Measurements from ENCODE around the gene HAS3. TPM values are rescaled to one million over a fixed set of nuclear protein-coding genes. Genes with fewer than 3 reads are reported as not detected.

HAS3 gene
- total and polyA plus RNA-seq, 2 donors: 0.09 to 0.89 TPM

DNA sequence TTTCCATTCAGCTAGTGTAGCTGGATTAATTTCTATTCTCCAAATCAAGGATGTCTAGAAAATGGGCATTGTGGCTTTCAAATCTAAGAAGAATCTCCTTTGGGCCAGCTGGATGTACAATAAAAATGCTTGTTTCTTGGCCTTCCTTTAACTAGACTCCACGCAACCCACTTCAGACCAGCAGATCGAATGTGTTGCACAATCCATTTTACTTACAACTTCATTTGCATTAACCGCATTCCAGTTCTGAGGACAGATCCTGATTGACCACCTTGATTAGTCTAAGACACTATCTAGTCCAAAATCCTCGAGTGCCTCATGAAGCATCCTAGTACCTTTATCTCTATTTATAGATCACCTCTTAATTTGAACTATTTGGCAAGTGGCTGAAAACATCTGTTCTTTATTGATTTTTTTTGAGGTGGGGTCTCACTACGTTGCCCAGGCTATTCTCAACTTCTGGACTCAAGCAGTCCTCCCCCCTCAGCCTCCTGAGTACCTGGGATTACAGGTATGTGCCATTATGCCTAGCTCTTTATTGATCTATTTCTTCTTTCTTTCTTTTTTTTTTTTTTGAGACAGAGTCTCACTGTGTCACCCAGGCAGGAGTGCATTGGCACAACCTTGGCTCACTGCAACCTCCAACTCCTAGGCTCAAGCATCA is 20.3 kb upstream of the HAS3 start:
- H3K36me3 ChIP-seq (ENCODE audit: control insufficient read depth in 2 of 2, insufficient read depth in 2 of 2, low read length in 1 of 2): no peaks in the 10 kb centered on the region
- DNase-seq (ENCODE audit: low read depth in 6 of 9, low spot score in 9 of 9): no peak
- no peaks in the 10 kb centered on the region for H3K9me3 ChIP-seq (ENCODE audit: control insufficient read depth in 2 of 2, insufficient read depth in 1 of 2, low read length in 1 of 2)
- 98% methylated on average over 5 of the region's 5 CpGs for WGBS
- H3K4me1 ChIP-seq (ENCODE audit: control insufficient read depth in 2 of 2, insufficient read depth in 2 of 2, low read length in 2 of 2): peaks cover 0 to 11% of the 10 kb centered on the region in 2 donors
- no peak overlapping the region for H3K4me3 ChIP-seq (ENCODE audit: low read length in 2 of 2)
- no peaks in the 10 kb centered on the region for H3K27me3 ChIP-seq (ENCODE audit: control insufficient read depth in 2 of 2, insufficient read depth in 1 of 2, low read length in 1 of 2)
- H3K27ac ChIP-seq (ENCODE audit: low read depth in 1 of 2, low read length in 1 of 2): no peak overlapping the region

DNA sequence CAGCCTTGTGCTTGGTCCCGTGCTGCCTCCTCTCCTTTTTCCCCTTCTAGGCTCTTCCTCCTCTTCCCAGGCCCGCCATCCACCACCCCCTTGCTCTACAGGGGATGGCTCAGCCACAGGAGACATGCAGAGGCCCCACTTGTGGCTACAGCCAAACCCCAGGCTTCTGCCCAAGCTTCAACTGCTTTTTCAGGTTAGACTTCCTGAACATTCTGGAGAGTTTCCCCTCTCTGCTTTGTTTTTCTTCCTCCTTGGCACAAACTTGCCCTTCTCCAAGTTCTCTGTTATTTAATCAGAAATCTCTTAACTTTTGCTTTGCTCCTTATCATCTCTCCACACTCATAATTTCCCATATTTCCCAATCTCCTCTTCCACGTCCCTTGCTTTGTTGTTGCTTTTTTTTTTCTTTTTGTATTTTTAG is 18.3 kb upstream of the HAS3 start:
- DNase-seq (ENCODE audit: low read depth in 6 of 9, low spot score in 9 of 9): no peak
- no peak overlapping the region for H3K4me3 ChIP-seq (ENCODE audit: low read length in 2 of 2)
- H3K9me3 ChIP-seq (ENCODE audit: control insufficient read depth in 2 of 2, insufficient read depth in 1 of 2, low read length in 1 of 2): no peaks in the 10 kb centered on the region
- no peak overlapping the region for H3K27ac ChIP-seq (ENCODE audit: low read depth in 1 of 2, low read length in 1 of 2)
- H3K36me3 ChIP-seq (ENCODE audit: control insufficient read depth in 2 of 2, insufficient read depth in 2 of 2, low read length in 1 of 2): no peaks in the 10 kb centered on the region
- H3K27me3 ChIP-seq (ENCODE audit: control insufficient read depth in 2 of 2, insufficient read depth in 1 of 2, low read length in 1 of 2): no peaks in the 10 kb centered on the region
- 38% methylated on average over 3 of the region's 3 CpGs for WGBS
- peaks cover 0 to 11% of the 10 kb centered on the region in 2 donors for H3K4me1 ChIP-seq (ENCODE audit: control insufficient read depth in 2 of 2, insufficient read depth in 2 of 2, low read length in 2 of 2)

DNA sequence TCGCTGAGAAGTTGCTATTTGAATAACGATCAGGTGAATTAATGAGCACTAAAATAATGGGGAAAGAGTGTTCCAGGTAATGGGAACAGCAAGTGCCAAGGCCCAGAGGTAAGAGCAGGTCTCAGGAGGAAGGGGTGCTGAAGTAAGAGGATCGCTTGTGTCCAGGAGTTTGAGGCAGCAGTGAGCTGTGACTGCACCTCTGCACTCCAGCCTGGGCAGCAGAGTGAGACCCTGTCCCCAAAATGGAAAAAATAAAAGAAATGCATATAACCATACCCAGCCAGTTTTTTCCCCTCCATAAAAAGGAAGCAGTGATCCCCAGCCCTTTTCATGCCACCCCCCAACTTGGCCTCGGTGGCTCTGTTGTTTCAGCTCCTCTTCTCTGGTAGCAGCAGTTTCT is 16.8 kb upstream of the HAS3 start:
- no peak for DNase-seq (ENCODE audit: low read depth in 6 of 9, low spot score in 9 of 9)
- H3K36me3 ChIP-seq (ENCODE audit: control insufficient read depth in 2 of 2, insufficient read depth in 2 of 2, low read length in 1 of 2): no peaks in the 10 kb centered on the region
- no peaks in the 10 kb centered on the region for H3K9me3 ChIP-seq (ENCODE audit: control insufficient read depth in 2 of 2, insufficient read depth in 1 of 2, low read length in 1 of 2)
- H3K4me1 ChIP-seq (ENCODE audit: control insufficient read depth in 2 of 2, insufficient read depth in 2 of 2, low read length in 2 of 2): peaks cover 0 to 11% of the 10 kb centered on the region in 2 donors
- H3K4me3 ChIP-seq (ENCODE audit: low read length in 2 of 2): no peak overlapping the region
- no peaks in the 10 kb centered on the region for H3K27me3 ChIP-seq (ENCODE audit: control insufficient read depth in 2 of 2, insufficient read depth in 1 of 2, low read length in 1 of 2)
- 91% methylated on average over 4 of the region's 4 CpGs for WGBS
- H3K27ac ChIP-seq (ENCODE audit: low read depth in 1 of 2, low read length in 1 of 2): no peak overlapping the region

DNA sequence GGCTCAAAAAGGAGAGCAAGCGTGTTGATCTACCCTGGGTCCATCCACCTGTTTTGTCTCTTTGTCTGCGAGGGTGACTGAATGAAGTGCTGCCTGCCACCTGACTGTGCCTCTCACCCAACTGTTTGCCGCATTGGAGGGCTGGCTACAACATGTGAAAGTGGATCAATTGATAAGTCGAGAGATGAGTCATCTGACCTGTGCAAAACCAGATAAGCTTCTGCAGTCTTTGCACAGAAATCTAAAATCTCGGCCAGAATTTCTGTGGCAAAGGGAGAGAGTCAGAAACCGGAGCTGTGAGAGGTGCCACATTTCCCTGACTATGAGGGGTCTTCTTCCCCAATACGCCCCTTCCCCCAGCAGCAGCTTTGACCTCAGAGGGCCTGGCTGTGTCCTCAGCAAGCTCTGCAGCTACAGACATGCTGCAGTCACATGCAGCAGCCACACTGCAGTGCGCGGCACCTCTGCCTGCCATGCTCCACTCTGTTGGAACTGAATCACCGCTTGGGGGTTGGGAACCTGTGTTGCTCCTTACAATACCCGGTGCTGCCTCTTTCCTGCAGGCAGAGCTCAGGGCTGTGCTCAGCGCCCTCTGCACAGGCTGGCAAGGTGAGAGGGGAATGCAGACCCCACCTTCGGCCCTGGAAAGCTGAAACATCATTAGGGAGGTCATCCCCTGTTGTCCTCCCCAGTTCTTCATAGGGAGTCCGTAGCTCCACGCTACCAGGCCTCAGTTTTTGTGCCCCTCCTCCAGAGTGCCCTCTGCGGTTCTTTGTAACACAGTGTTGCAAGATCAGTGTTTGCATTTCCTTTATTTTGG is 16.2 kb upstream of the HAS3 start:
- DNase-seq (ENCODE audit: low read depth in 6 of 9, low spot score in 9 of 9): no peak
- no peaks in the 10 kb centered on the region for H3K36me3 ChIP-seq (ENCODE audit: control insufficient read depth in 2 of 2, insufficient read depth in 2 of 2, low read length in 1 of 2)
- peaks cover 0 to 11% of the 10 kb centered on the region in 2 donors for H3K4me1 ChIP-seq (ENCODE audit: control insufficient read depth in 2 of 2, insufficient read depth in 2 of 2, low read length in 2 of 2)
- H3K27me3 ChIP-seq (ENCODE audit: control insufficient read depth in 2 of 2, insufficient read depth in 1 of 2, low read length in 1 of 2): no peaks in the 10 kb centered on the region
- H3K27ac ChIP-seq (ENCODE audit: low read depth in 1 of 2, low read length in 1 of 2): no peak overlapping the region
- H3K9me3 ChIP-seq (ENCODE audit: control insufficient read depth in 2 of 2, insufficient read depth in 1 of 2, low read length in 1 of 2): no peaks in the 10 kb centered on the region
- WGBS: 87% methylated on average over 16 of the region's 16 CpGs
- no peak overlapping the region for H3K4me3 ChIP-seq (ENCODE audit: low read length in 2 of 2)

- WGBS: 93% methylated on average over 3 of the region's 3 CpGs
- H3K27ac ChIP-seq (ENCODE audit: low read depth in 1 of 2, low read length in 1 of 2): no peak overlapping the region
Measured at GRCh38 chr16:69093974-69094373, 11.5 kb upstream of the HAS3 start.

GRCh38 chr16:69094501-69094900 is 11.0 kb upstream of the HAS3 start:
- peaks cover 0 to 3% of the 10 kb centered on the region in 2 donors for H3K4me1 ChIP-seq (ENCODE audit: control insufficient read depth in 2 of 2, insufficient read depth in 2 of 2, low read length in 2 of 2)
- no peaks in the 10 kb centered on the region for H3K9me3 ChIP-seq (ENCODE audit: control insufficient read depth in 2 of 2, insufficient read depth in 1 of 2, low read length in 1 of 2)
- 89% methylated on average over 5 of the region's 5 CpGs for WGBS
- no peak overlapping the region for H3K4me3 ChIP-seq (ENCODE audit: low read length in 2 of 2)
- no peaks in the 10 kb centered on the region for H3K36me3 ChIP-seq (ENCODE audit: control insufficient read depth in 2 of 2, insufficient read depth in 2 of 2, low read length in 1 of 2)
- DNase-seq (ENCODE audit: low read depth in 6 of 9, low spot score in 9 of 9): no peak
- no peak overlapping the region for H3K27ac ChIP-seq (ENCODE audit: low read depth in 1 of 2, low read length in 1 of 2)
- no peaks in the 10 kb centered on the region for H3K27me3 ChIP-seq (ENCODE audit: control insufficient read depth in 2 of 2, insufficient read depth in 1 of 2, low read length in 1 of 2)

More at GRCh38 chr16:69093974-69094373, 11.5 kb upstream of the HAS3 start:
- Histone ChIP-seq H3K4me1 (ENCODE audit: control insufficient read depth in 2 of 2, insufficient read depth in 2 of 2, low read length in 2 of 2) (peaks cover 0 to 6% of the 10 kb centered on the region in 2 donors), H3K27me3 (ENCODE audit: control insufficient read depth in 2 of 2, insufficient read depth in 1 of 2, low read length in 1 of 2) (no peaks in the 10 kb centered on the region), H3K4me3 (ENCODE audit: low read length in 2 of 2) (no peak overlapping the region), H3K36me3 (ENCODE audit: control insufficient read depth in 2 of 2, insufficient read depth in 2 of 2, low read length in 1 of 2) (no peaks in the 10 kb centered on the region), H3K9me3 (ENCODE audit: control insufficient read depth in 2 of 2, insufficient read depth in 1 of 2, low read length in 1 of 2) (no peaks in the 10 kb centered on the region)
- DNase-seq (ENCODE audit: low read depth in 6 of 9, low spot score in 9 of 9): no peak

DNA sequence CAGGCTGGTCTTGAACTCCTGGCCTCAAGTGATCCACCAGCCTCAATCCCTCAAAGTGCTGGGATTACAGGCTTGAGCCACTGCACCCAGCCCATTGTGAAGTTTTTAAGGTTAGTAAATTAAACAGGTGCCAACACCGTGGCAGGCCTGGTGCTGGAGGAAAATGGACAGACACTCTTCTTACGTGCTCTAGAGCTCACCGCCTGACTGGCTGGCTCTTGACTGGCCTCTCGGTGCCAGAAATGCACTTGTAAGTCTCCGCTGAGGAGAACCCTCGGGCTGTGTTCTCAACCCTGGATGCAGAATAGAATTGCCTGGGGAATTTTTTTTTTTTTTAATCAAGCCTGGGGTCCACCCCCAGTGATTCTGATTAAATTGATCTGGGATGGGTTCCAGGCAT is 10.3 kb upstream of the HAS3 start:
- Histone ChIP-seq H3K4me1 (ENCODE audit: control insufficient read depth in 2 of 2, insufficient read depth in 2 of 2, low read length in 2 of 2) (no peaks in the 10 kb centered on the region), H3K27me3 (ENCODE audit: control insufficient read depth in 2 of 2, insufficient read depth in 1 of 2, low read length in 1 of 2) (peaks cover 0 to 2% of the 10 kb centered on the region in 2 donors), H3K4me3 (ENCODE audit: low read length in 2 of 2) (no peak overlapping the region), H3K36me3 (ENCODE audit: control insufficient read depth in 2 of 2, insufficient read depth in 2 of 2, low read length in 1 of 2) (no peaks in the 10 kb centered on the region), H3K27ac (ENCODE audit: low read depth in 1 of 2, low read length in 1 of 2) (no peak overlapping the region), H3K9me3 (ENCODE audit: control insufficient read depth in 2 of 2, insufficient read depth in 1 of 2, low read length in 1 of 2) (no peaks in the 10 kb centered on the region)
- 94% methylated on average over 6 of the region's 6 CpGs for WGBS
- DNase-seq (ENCODE audit: low read depth in 6 of 9, low spot score in 9 of 9): no peak

GRCh38 chr16:69100071-69100691 is 5.3 kb upstream of the HAS3 start:
- Histone ChIP-seq H3K27ac (ENCODE audit: low read depth in 1 of 2, low read length in 1 of 2) (no peak overlapping the region), H3K4me3 (ENCODE audit: low read length in 2 of 2) (no peak overlapping the region)

More at GRCh38 chr16:69100071-69100691, 5.3 kb upstream of the HAS3 start:
- H3K4me1 ChIP-seq (ENCODE audit: control insufficient read depth in 2 of 2, insufficient read depth in 2 of 2, low read length in 2 of 2): no peaks in the 10 kb centered on the region
- H3K27me3 ChIP-seq (ENCODE audit: control insufficient read depth in 2 of 2, insufficient read depth in 1 of 2, low read length in 1 of 2): peaks cover 6 to 28% of the 10 kb centered on the region in 2 donors
- H3K9me3 ChIP-seq (ENCODE audit: control insufficient read depth in 2 of 2, insufficient read depth in 1 of 2, low read length in 1 of 2): no peaks in the 10 kb centered on the region
- no peaks in the 10 kb centered on the region for H3K36me3 ChIP-seq (ENCODE audit: control insufficient read depth in 2 of 2, insufficient read depth in 2 of 2, low read length in 1 of 2)
- 91% methylated on average over 11 of the region's 11 CpGs for WGBS
- no peak for DNase-seq (ENCODE audit: low read depth in 6 of 9, low spot score in 9 of 9)

Data from thymus (tissue), 11 donors.